Measurements from ENCODE around the gene STK35.

- TF ChIP-seq CTCF (IDR thresholded peaks at IDR 0.05) (no peak), POLR2A (IDR thresholded peaks at IDR 0.05) (no peak), EP300 (IDR thresholded peaks at IDR 0.05) (no peak), POLR2AphosphoS5 (IDR thresholded peaks at IDR 0.05) (no peak)
Measured at GRCh38 chr20:2125474-2126112, 24.0 kb downstream of the STK35 start.
